ENCODE data around the gene CFAP20DC.

The CFAP20DC gene

GRCh38 chr3:59069838-59070237 is 20.0 kb upstream of the CFAP20DC start:
- H3K9me2 ChIP-seq (replicated peaks; ENCODE audit: control insufficient read depth, low read length), result no peaks in the 10 kb centered on the region
- H3K4me3 ChIP-seq (ENCODE audit: low read length), result no peak overlapping the region
- TF ChIP-seq, protein P1, sequence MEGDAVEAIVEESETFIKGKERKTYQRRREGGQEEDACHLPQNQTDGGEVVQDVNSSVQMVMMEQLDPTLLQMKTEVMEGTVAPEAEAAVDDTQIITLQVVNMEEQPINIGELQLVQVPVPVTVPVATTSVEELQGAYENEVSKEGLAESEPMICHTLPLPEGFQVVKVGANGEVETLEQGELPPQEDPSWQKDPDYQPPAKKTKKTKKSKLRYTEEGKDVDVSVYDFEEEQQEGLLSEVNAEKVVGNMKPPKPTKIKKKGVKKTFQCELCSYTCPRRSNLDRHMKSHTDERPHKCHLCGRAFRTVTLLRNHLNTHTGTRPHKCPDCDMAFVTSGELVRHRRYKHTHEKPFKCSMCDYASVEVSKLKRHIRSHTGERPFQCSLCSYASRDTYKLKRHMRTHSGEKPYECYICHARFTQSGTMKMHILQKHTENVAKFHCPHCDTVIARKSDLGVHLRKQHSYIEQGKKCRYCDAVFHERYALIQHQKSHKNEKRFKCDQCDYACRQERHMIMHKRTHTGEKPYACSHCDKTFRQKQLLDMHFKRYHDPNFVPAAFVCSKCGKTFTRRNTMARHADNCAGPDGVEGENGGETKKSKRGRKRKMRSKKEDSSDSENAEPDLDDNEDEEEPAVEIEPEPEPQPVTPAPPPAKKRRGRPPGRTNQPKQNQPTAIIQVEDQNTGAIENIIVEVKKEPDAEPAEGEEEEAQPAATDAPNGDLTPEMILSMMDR (IDR thresholded peaks at IDR 0.05; ENCODE audit: low read depth, low read length, poor library complexity, severe bottlenecking), result no peak
- no peak for TF ChIP-seq EZH2phosphoT487 (IDR thresholded peaks at IDR 0.05; ENCODE audit: borderline replicate concordance, low read length)
- no peak overlapping the region for H3K4me2 ChIP-seq (ENCODE audit: low read length)
- no peaks in the 10 kb centered on the region for H3F3A ChIP-seq (ENCODE audit: control insufficient read depth, insufficient read depth)
- peaks cover 4% of the 10 kb centered on the region; the same call in 1 of the 2 replicates for H3K4me1 ChIP-seq (ENCODE audit: control insufficient read depth, low read length)
- no peaks in the 10 kb centered on the region for H4K20me1 ChIP-seq (ENCODE audit: control insufficient read depth, insufficient read depth, low read depth, low read length)
- H3K36me3 ChIP-seq (ENCODE audit: control insufficient read depth, low read length), result no peaks in the 10 kb centered on the region
- H3K9me3 ChIP-seq (ENCODE audit: control insufficient read depth, insufficient read depth, low read length), result no peaks in the 10 kb centered on the region
- H3K27me3 ChIP-seq (ENCODE audit: control insufficient read depth, low read length), result no peaks in the 10 kb centered on the region
- no peak overlapping the region for H3K27ac ChIP-seq (ENCODE audit: low read depth, low read length)
- no peaks in the 10 kb centered on the region for H3K79me2 ChIP-seq (ENCODE audit: control insufficient read depth, low read length)

- Histone ChIP-seq H3K36me3 (ENCODE audit: control insufficient read depth, low read length) (no peaks in the 10 kb centered on the region), H3K4me3 (ENCODE audit: low read length) (no peak overlapping the region), H4K20me1 (ENCODE audit: control insufficient read depth, insufficient read depth, low read depth, low read length) (no peaks in the 10 kb centered on the region), H3K4me1 (ENCODE audit: control insufficient read depth, low read length) (peaks cover 5% of the 10 kb centered on the region; the same call in 1 of the 2 replicates), H3F3A (ENCODE audit: control insufficient read depth, insufficient read depth) (no peaks in the 10 kb centered on the region), H3K27me3 (ENCODE audit: control insufficient read depth, low read length) (no peaks in the 10 kb centered on the region), H3K4me2 (ENCODE audit: low read length) (no peak overlapping the region), H3K9me3 (ENCODE audit: control insufficient read depth, insufficient read depth, low read length) (no peaks in the 10 kb centered on the region), H3K79me2 (ENCODE audit: control insufficient read depth, low read length) (no peaks in the 10 kb centered on the region), H3K9me2 (replicated peaks; ENCODE audit: control insufficient read depth, low read length) (no peaks in the 10 kb centered on the region), H3K27ac (ENCODE audit: low read depth, low read length) (no peak overlapping the region)
- no peak for TF ChIP-seq EZH2phosphoT487 (IDR thresholded peaks at IDR 0.05; ENCODE audit: borderline replicate concordance, low read length)
- TF ChIP-seq, protein P1 (IDR thresholded peaks at IDR 0.05; ENCODE audit: low read depth, low read length, poor library complexity, severe bottlenecking), result no peak
Measured at GRCh38 chr3:59065240-59065639, 15.4 kb upstream of the CFAP20DC start.

- H4K20me1 ChIP-seq (ENCODE audit: control insufficient read depth, insufficient read depth, low read depth, low read length), result no peaks in the 10 kb centered on the region
- H3K4me2 ChIP-seq (ENCODE audit: low read length), result no peak overlapping the region
- H3K27ac ChIP-seq (ENCODE audit: low read depth, low read length), result no peak overlapping the region
- H3K9me2 ChIP-seq (replicated peaks; ENCODE audit: control insufficient read depth, low read length), result no peaks in the 10 kb centered on the region
- H3K4me3 ChIP-seq (ENCODE audit: low read length), result no peak overlapping the region
- H3K9me3 ChIP-seq (ENCODE audit: control insufficient read depth, insufficient read depth, low read length), result no peaks in the 10 kb centered on the region
- H3K36me3 ChIP-seq (ENCODE audit: control insufficient read depth, low read length), result no peaks in the 10 kb centered on the region
- TF ChIP-seq, protein P1 (IDR thresholded peaks at IDR 0.05; ENCODE audit: low read depth, low read length, poor library complexity, severe bottlenecking), result no peak
- TF ChIP-seq EZH2phosphoT487 (IDR thresholded peaks at IDR 0.05; ENCODE audit: borderline replicate concordance, low read length), result no peak
- no peaks in the 10 kb centered on the region for H3F3A ChIP-seq (ENCODE audit: control insufficient read depth, insufficient read depth)
- no peaks in the 10 kb centered on the region for H3K27me3 ChIP-seq (ENCODE audit: control insufficient read depth, low read length)
- H3K4me1 ChIP-seq (ENCODE audit: control insufficient read depth, low read length), result peaks cover 5% of the 10 kb centered on the region; the same call in 1 of the 2 replicates
- no peaks in the 10 kb centered on the region for H3K79me2 ChIP-seq (ENCODE audit: control insufficient read depth, low read length)
Measured at GRCh38 chr3:59064728-59065127, 14.9 kb upstream of the CFAP20DC start.
